B cell (primary cell): ENCODE data around the gene MTF1. TPM values are rescaled to one million over a fixed set of nuclear protein-coding genes. Genes with fewer than 3 reads are reported as not detected.

Experiments
- ATAC-seq: fragments of 200-7000 bp; cut with Tn5 transposase; one replicate; pipeline ENCODE4 v1.10.0; 2021; ENCODE audit warnings: low read depth, mild to moderate bottlenecking, moderate number of reproducible peaks, moderate library complexity
- CTCF ChIA-PET: fragments of 350-600 bp; sonication (Branson Sonifier 250); formaldehyde crosslinking; loops from one replicate; lab custom pipeline; 2021; ENCODE audit warnings: antibody characterized with exemption, inconsistent platforms; lab: Charles Lee
- POLR2A ChIA-PET: fragments of 350-600 bp; sonication (Branson Sonifier 250); formaldehyde crosslinking; loops from one replicate; lab custom pipeline; 2021; ENCODE audit warnings: antibody characterized with exemption; lab: Charles Lee
- DNase-seq: peaks from one replicate; pipeline ENCODE4 v3.0.0; 2013
- H2AFZ ChIP-seq: 2 replicates; pipeline ENCODE4 v1.6.1; 2012; ENCODE audit warnings: mild to moderate bottlenecking, low read depth, low read length; ENCODE audit not compliant: insufficient read depth, poor library complexity, severe bottlenecking
- H3K27ac ChIP-seq, 2 donors: 1 replicate in 1 of 2; 2 replicates in 1 of 2; pipeline ENCODE4 v1.5.1; 2012 to 2013; ENCODE audit warnings: low read length in 2 of 2, mild to moderate bottlenecking in 2 of 2, moderate library complexity in 1 of 2
- H3K27me3 ChIP-seq, 4 experiments: fragments of 200-600 bp in 1 of 4; sonication (generic) in 1 of 4; replicated peaks in 1 of 4; 1 replicate in 2 of 4; 2 replicates in 2 of 4; pipeline versions ENCODE4 v1.6.1 to v1.7.0; 2013 to 2016; ENCODE audit warnings: low read length in 3 of 4, mild to moderate bottlenecking in 2 of 4, mixed read lengths in 1 of 4, moderate library complexity in 1 of 4; ENCODE audit not compliant: insufficient read depth in 4 of 4, control insufficient read depth in 3 of 4; ENCODE audit errors: control extremely low read depth in 1 of 4
- H3K36me3 ChIP-seq, 2 experiments: replicated peaks in 1 of 2; 1 replicate in 1 of 2; 2 replicates in 1 of 2; pipeline versions ENCODE4 v1.6.1 to v1.7.1; 2013; ENCODE audit warnings: low read length in 1 of 2; ENCODE audit not compliant: insufficient read depth in 2 of 2, control insufficient read depth in 1 of 2; ENCODE audit errors: control extremely low read depth in 1 of 2, extremely low read depth in 1 of 2
- H3K4me1 ChIP-seq, 2 donors: fragments of 200-600 bp in 1 of 2; sonication (generic) in 1 of 2; 1 replicate in 1 of 2; 2 replicates in 1 of 2; pipeline versions ENCODE4 v1.5.1 to v1.6.1; 2013 to 2017; ENCODE audit warnings: low read length in 2 of 2; ENCODE audit not compliant: control insufficient read depth in 2 of 2, insufficient read depth in 2 of 2
- H3K4me2 ChIP-seq: replicated peaks from 2 replicates; pipeline ENCODE3; 2012; ENCODE audit warnings: mild to moderate bottlenecking, low read depth, low read length; ENCODE audit not compliant: poor library complexity, severe bottlenecking
- H3K4me3 ChIP-seq, 5 experiments: fragments of 200-600 bp in 1 of 5; sonication (generic) in 1 of 5; 1 replicate in 3 of 5; 2 replicates in 2 of 5; pipeline versions ENCODE4 v1.5.1 to v1.7.0; 2011 to 2016; ENCODE audit warnings: low read length in 4 of 5, mild to moderate bottlenecking in 4 of 5, low read depth in 2 of 5, control low read depth in 1 of 5, moderate library complexity in 1 of 5; ENCODE audit not compliant: insufficient read depth in 1 of 5; ENCODE audit errors: control extremely low read depth in 1 of 5, extremely low read depth in 1 of 5
- H3K79me2 ChIP-seq: fragments of 200-600 bp; sonication (generic); one replicate; pipeline ENCODE4 v1.6.0; 2016; ENCODE audit warnings: low read length; ENCODE audit not compliant: control insufficient read depth, insufficient read depth
- H3K9ac ChIP-seq: fragments of 200-600 bp; sonication (generic); 2 replicates; pipeline ENCODE4 v1.6.1; 2017; ENCODE audit warnings: mild to moderate bottlenecking, low read length, moderate library complexity
- H3K9me3 ChIP-seq, 3 donors: one replicate each; pipeline versions ENCODE4 v1.6.1 to v1.7.1; 2013; ENCODE audit warnings: low read length in 2 of 3; ENCODE audit not compliant: control insufficient read depth in 2 of 3, insufficient read depth in 1 of 3; ENCODE audit errors: control extremely low read depth in 1 of 3
- H4K20me1 ChIP-seq: 2 replicates; pipeline ENCODE4 v1.6.0; 2012; ENCODE audit warnings: mild to moderate bottlenecking, low read length; ENCODE audit not compliant: insufficient read depth, control insufficient read depth, poor library complexity, severe bottlenecking
- H3K27ac Mint-ChIP-seq: one replicate; pipeline ENCODE4 v1.8.0; 2021; ENCODE audit warnings: mixed read lengths
- H3K27me3 Mint-ChIP-seq: one replicate; pipeline ENCODE4 v1.8.0; 2021; ENCODE audit warnings: mixed read lengths
- H3K4me1 Mint-ChIP-seq: one replicate; pipeline ENCODE4 v1.8.0; 2021; ENCODE audit warnings: mixed read lengths
- H3K4me3 Mint-ChIP-seq: one replicate; pipeline ENCODE4 v1.8.0; 2021; ENCODE audit warnings: mixed read lengths
- H3K9me3 Mint-ChIP-seq: one replicate; pipeline ENCODE4 v1.8.0; 2022; ENCODE audit warnings: mixed read lengths; ENCODE audit not compliant: insufficient read depth
- CTCF ChIP-seq: fragments of 200-600 bp; IDR thresholded peaks from one replicate; pipeline ENCODE4 v1.8.0; 2022; ENCODE audit warnings: antibody characterized with exemption, mild to moderate bottlenecking
- EZH2 ChIP-seq: IDR thresholded peaks from 2 replicates; pipeline ENCODE4 v1.6.1; 2012; ENCODE audit warnings: borderline replicate concordance, low read depth, mild to moderate bottlenecking, moderate library complexity, low read length; ENCODE audit not compliant: insufficient read depth, poor library complexity, severe bottlenecking
- WGBS: methylation state at CpG from one replicate; pipeline ENCODE4 v1.1.5; 2013; ENCODE audit warnings: missing lambda C conversion rate; ENCODE audit not compliant: insufficient coverage; 5-methylcytosine and 5-hydroxymethylcytosine counted together
- intact Hi-C: fragments of 100-400 bp; cut with micrococcal nuclease; formaldehyde crosslinking; loops from one replicate; pipeline ENCODE4 v1.10.0; 2022
- polyA plus RNA-seq: library from polyadenylated mRNA; depleted of rRNA; stranded (reverse); fragments of >200 nt; gene quantifications from 2 replicates; pipeline ENCODE4 v1.2.3, GENCODE V29; 2012
- total RNA-seq, 2 donors: library from RNA; stranded (reverse); fragments of 120-200 nt in 1 of 2; gene quantifications; 1 replicate in 1 of 2; 2 replicates in 1 of 2; pipeline versions ENCODE4 v1.2.3 to v1.2.4, GENCODE V29; 2013 to 2022

Gene MTF1
- total and polyA plus RNA-seq, 2 donors (not counting 1 experiment from before 2014, with no cell fraction given), result 6.2 to 36.7 TPM

- intact Hi-C loops, result loop anchor here (1.0 to 5.0 kb wide), 5 partner anchors 51 to 334 kb away; partner anchors contain the start of genes CDCA8, INPP5B, MTF1 and SF3A3
- Histone ChIP-seq H3K4me1 (peaks cover 14 to 31% of the 10 kb centered on the region in 2 donors), H3K9ac (peak overlapping the region; percentile 93), H3K27me3 (no peaks in the 10 kb centered on the region), H2AFZ (peak overlapping the region; percentile 96), H3K27ac (peak overlapping the region; percentile 68 to 94), H3K4me3 (peak overlapping the region; percentile 28 to 88 (median 83)), H3K9me3 (no peaks in the 10 kb centered on the region), H3K79me2 (peaks cover 25% of the 10 kb centered on the region), H3K36me3 (peaks cover 0 to 36% of the 10 kb centered on the region in 2 experiments), H4K20me1 (peaks cover 20% of the 10 kb centered on the region), H3K4me2 (peak overlapping the region; percentile 95)
- H3K27ac Mint-ChIP-seq, result peak overlapping the region; percentile 98
- peak overlapping the region; percentile 98 for H3K4me3 Mint-ChIP-seq
- DNase-seq, result peak; percentile 22
- peaks cover 40% of the 10 kb centered on the region for H3K4me1 Mint-ChIP-seq
- ATAC-seq, result peak; percentile 47
- ChIA-PET POLR2A (interaction anchor here (0.7 to 2.3 kb wide), 7 partner anchors 9 to 119 kb away, joined by 3 to 8 read pairs (median 4); partner anchors contain the start of gene MTF1), CTCF (interaction anchor here (0.6 to 2.5 kb wide), 5 partner anchors 16 to 183 kb away, joined by 3 to 20 read pairs (median 6); partner anchors contain the start of gene MTF1)
- TF ChIP-seq EZH2, result no peak
- no peak for TF ChIP-seq CTCF
- WGBS, result 7% methylated on average over 51 of the region's 54 CpGs
- H3K27me3 Mint-ChIP-seq, result no peaks in the 10 kb centered on the region
- H3K9me3 Mint-ChIP-seq, result no peaks in the 10 kb centered on the region
Observed at GRCh38 chr1:37808369-37809319, 50.7 kb downstream of the MTF1 start.
